Large intestine (tissue), 3 donors: ENCODE data around the gene GPR156. TPM values are rescaled to one million over a fixed set of nuclear protein-coding genes. Genes with fewer than 3 reads are reported as not detected.
A peak's percentile ranks its signal among the peaks of the same experiment; 100 is the strongest.

Source experiments
- DNase-seq, 2 donors: peaks; one replicate each; pipeline versions ENCODE4 v3.0.0 to v3.0.0-alpha.2; 2013
- H3K27ac ChIP-seq: one replicate; pipeline ENCODE4 v1.5.1; 2013; ENCODE audit warnings: low read length
- H3K27me3 ChIP-seq: 2 replicates; pipeline ENCODE4 v1.6.1; 2013; ENCODE audit warnings: low read length; ENCODE audit not compliant: control insufficient read depth, insufficient read depth
- H3K36me3 ChIP-seq: 2 replicates; pipeline ENCODE4 v1.6.1; 2013; ENCODE audit warnings: low read length; ENCODE audit not compliant: control insufficient read depth, insufficient read depth
- H3K4me1 ChIP-seq: one replicate; pipeline ENCODE4 v1.6.1; 2013; ENCODE audit warnings: low read length; ENCODE audit not compliant: control insufficient read depth, insufficient read depth
- H3K4me3 ChIP-seq: one replicate; pipeline ENCODE4 v1.5.1; 2013; ENCODE audit warnings: low read length
- H3K9me3 ChIP-seq: one replicate; pipeline ENCODE4 v1.6.1; 2013; ENCODE audit warnings: mild to moderate bottlenecking, low read depth, low read length, moderate library complexity; ENCODE audit not compliant: control insufficient read depth
- WGBS: methylation state at CpG from one replicate; pipeline ENCODE4 v1.1.5; 2013; ENCODE audit warnings: low lambda C conversion rate; ENCODE audit not compliant: insufficient coverage; 5-methylcytosine and 5-hydroxymethylcytosine counted together
- polyA plus RNA-seq: library from polyadenylated mRNA; unstranded; fragments of 120-200 nt; gene quantifications from one replicate; pipeline ENCODE4 v1.2.1, GENCODE V29; 2013

The GPR156 gene
- polyA plus RNA-seq, 1 donor, result 0.33 TPM

DNA sequence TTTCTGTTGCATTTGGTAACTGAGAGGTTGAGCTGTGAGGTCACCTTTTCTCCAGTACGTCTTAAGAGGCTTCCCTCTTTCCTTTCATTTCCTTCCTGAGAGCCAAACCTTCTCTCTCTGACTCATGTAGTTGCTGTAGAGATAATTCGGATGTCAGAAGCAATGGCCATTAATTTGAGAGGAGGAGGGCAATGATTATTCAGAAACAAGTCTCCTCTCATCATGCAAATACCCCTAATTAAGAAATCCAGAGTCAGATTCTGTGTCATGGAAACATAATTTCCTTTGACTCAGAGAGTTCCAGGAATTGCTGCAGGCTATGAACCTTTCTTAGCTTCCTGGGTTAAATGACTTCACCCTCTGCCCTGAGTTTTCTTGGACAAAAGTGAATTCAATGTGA is 131.7 kb downstream of the GPR156 start:
- H3K27ac ChIP-seq, result no peak overlapping the region
- H3K4me1 ChIP-seq, result peaks cover 11% of the 10 kb centered on the region
- H3K36me3 ChIP-seq, result no peaks in the 10 kb centered on the region
- H3K9me3 ChIP-seq, result peaks cover 11% of the 10 kb centered on the region
- no peaks in the 10 kb centered on the region for H3K27me3 ChIP-seq
- no peak overlapping the region for H3K4me3 ChIP-seq
- WGBS, result 63% methylated on average over 1 of the region's 2 CpGs
- DNase-seq, result no peak

DNA sequence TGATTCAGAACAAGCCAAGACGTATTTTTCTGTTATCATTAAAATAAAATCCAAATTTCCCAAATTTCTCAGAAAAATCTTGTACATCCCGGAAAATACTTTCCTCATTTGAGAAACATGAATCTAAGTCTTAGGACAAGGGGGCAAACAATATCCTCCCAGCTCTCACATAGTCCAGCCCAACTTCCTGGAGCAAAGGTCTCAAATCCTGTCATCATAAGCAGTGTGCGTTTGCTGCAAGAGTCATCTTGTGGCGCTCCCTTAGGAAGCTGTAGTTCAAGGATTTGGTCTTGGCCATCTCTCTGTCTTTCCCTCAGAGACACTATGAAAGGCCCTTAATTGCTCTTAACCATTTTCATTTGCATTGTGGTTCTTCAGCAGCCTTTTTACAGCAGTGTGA is 133.2 kb downstream of the GPR156 start:
- H3K4me3 ChIP-seq, result no peak overlapping the region

DNA sequence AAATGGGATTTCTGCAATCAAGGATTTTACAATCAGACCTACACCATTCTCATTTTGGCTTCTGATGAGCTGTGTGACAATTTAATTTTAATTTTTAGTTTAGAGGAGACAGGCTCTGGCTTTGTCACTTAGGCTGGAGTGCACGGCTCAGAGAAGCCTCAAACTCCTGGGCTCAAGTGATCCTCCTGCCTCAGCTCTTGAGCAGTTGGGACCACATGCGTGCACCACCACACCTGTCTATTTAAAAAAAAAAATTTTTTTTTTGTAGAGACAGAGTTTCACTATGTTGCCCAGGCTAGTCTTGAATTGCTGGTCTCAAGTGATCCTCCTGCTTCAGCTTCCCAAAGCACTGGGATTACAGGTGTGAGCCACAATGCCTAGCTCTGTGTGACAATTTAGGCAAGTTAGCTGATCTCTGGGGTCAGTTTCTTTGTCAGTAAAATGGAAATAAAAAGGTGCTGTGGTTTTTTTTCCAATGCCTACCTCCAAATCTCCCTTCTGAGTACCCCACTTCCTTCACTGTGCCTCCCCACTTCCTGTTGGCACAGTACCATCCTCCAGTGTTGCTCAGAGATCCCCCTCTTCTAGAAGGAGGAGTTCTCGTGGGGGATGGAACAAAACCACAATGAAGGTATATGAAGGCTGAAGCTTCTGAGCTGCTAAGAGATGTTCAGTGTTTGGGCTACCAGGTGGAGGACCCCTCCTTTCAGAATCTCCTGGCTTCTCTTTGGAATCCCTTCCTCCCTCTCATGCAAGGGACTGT is 136.7 kb downstream of the GPR156 start:
- WGBS, result no CpG with 5 or more reads among the region's 3 CpGs
- H3K27me3 ChIP-seq, result no peaks in the 10 kb centered on the region

More for the DNA sequence above, 133.2 kb downstream of the GPR156 start:
- peaks cover 25% of the 10 kb centered on the region for H3K4me1 ChIP-seq
- peak; percentile 79 to 91 for DNase-seq
- no peaks in the 10 kb centered on the region for H3K27me3 ChIP-seq
- no CpG with 5 or more reads among the region's 4 CpGs for WGBS
- H3K27ac ChIP-seq, result peak overlapping the region; percentile 34
- no peaks in the 10 kb centered on the region for H3K36me3 ChIP-seq
- H3K9me3 ChIP-seq, result peaks cover 11% of the 10 kb centered on the region

DNA sequence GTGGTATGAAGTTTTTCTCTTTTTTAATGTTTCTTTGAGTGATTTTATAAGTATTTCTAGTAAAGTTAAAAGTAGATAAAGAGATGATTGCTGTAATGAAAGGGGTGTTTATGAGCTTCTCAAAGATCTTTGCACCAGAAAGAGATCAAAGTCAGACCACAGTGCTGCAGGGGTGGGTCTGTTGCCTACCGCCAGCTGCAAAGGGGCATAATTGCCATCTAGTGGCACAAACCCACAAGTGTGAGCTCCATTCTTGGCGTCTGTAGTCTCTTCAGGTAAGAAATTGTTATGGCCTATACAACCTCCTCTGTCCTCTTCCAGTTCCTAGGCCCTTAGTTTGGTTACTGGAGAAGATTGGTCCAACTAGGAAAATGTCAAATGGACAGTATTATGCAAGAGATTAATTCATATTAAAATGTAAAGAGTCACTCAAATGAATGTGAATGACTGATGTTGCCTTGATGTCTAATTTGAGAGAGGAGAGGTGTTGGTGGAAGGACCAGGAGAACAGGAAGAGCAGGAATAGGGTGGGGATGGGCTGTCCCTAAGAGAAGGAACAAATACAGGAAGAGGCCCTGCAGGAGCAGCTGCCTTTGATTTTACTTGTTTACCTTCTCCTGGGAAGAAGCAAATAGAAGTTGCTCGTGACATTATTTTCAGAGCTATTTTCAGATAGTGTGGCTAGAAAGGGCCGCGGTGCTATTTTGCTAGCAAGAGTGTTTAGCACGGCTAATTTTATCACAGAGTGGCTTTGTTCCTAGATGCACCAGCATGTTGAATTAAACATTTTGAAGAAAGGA is 137.8 kb downstream of the GPR156 start:
- no peak overlapping the region for H3K4me3 ChIP-seq
- H3K4me1 ChIP-seq, result peaks cover 32% of the 10 kb centered on the region
- no peaks in the 10 kb centered on the region for H3K27me3 ChIP-seq
- WGBS, result no CpG with 5 or more reads among the region's 6 CpGs
- no peaks in the 10 kb centered on the region for H3K9me3 ChIP-seq
- peak overlapping the region; percentile 38 for H3K27ac ChIP-seq
- H3K36me3 ChIP-seq, result no peaks in the 10 kb centered on the region
- DNase-seq, result peak; percentile 37 to 75

More for the DNA sequence above, 136.7 kb downstream of the GPR156 start:
- H3K36me3 ChIP-seq, result no peaks in the 10 kb centered on the region
- no peak overlapping the region for H3K4me3 ChIP-seq
- peak overlapping the region; percentile 38 for H3K27ac ChIP-seq
- no peak for DNase-seq
- H3K4me1 ChIP-seq, result peaks cover 32% of the 10 kb centered on the region
- no peaks in the 10 kb centered on the region for H3K9me3 ChIP-seq

GRCh38 chr3:120145542-120146285 is 139.3 kb downstream of the GPR156 start:
- no peaks in the 10 kb centered on the region for H3K36me3 ChIP-seq
- no CpG with 5 or more reads among the region's 3 CpGs for WGBS
- H3K4me1 ChIP-seq, result peaks cover 22% of the 10 kb centered on the region
- no peaks in the 10 kb centered on the region for H3K27me3 ChIP-seq
- no peak overlapping the region for H3K27ac ChIP-seq
- no peak overlapping the region for H3K4me3 ChIP-seq
- H3K9me3 ChIP-seq, result no peaks in the 10 kb centered on the region
- peak in 1 of 2 donors; percentile 43 for DNase-seq

- DNase-seq, result no peak
- peaks cover 3% of the 10 kb centered on the region for H3K9me3 ChIP-seq
Measured at GRCh38 chr3:120144267-120144666, 140.8 kb downstream of the GPR156 start.

DNA sequence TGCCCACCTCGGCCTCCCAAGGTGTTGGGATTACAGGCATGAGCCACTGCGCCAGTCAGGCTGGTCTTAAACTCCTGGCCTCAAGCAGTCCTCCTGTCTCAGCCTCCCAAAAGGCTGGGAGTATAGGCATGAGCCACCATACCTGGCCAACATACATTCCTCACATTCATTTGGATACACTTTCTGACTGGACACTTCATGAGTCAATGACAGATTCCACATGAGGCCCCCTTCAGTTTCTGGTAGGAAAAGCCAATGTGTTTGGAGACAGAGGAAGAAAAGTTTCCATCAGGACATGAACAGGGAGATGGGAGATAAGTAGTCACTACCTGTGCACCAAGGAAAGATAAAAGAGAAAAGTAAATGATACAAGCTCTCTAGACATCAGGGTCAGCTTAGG is 141.3 kb downstream of the GPR156 start:
- H3K27ac ChIP-seq, result no peak overlapping the region
- DNase-seq, result no peak
- WGBS, result no CpG with 5 or more reads among the region's 2 CpGs
- no peaks in the 10 kb centered on the region for H3K36me3 ChIP-seq
- no peak overlapping the region for H3K4me3 ChIP-seq
- H3K27me3 ChIP-seq, result no peaks in the 10 kb centered on the region
- peaks cover 22% of the 10 kb centered on the region for H3K4me1 ChIP-seq
- peaks cover 3% of the 10 kb centered on the region for H3K9me3 ChIP-seq

More at GRCh38 chr3:120144267-120144666, 140.8 kb downstream of the GPR156 start:
- no peak overlapping the region for H3K4me3 ChIP-seq
- H3K27ac ChIP-seq, result no peak overlapping the region
- no CpG with 5 or more reads among the region's 4 CpGs for WGBS
- H3K27me3 ChIP-seq, result no peaks in the 10 kb centered on the region
- H3K4me1 ChIP-seq, result peaks cover 22% of the 10 kb centered on the region
- H3K36me3 ChIP-seq, result no peaks in the 10 kb centered on the region

DNA sequence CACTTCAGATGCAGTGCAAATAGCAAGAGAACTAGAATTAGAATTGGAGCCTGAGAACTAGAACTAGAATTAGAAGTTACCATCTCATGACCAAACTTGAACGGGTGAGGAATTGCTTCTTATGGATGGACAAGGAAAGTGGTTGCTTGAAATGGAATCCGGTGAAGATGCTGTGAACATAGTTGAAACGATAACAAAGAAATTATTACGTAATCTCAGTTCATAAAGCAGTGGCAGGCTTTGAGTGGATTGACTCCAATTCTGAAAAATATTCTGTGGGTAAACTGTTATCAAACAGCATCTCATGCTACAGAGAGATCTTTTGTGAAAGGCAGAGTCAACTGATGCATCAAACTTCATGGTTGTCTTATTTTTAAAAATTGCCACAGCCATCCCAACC is 142.8 kb downstream of the GPR156 start:
- Histone ChIP-seq H3K4me3 (no peak overlapping the region), H3K27ac (no peak overlapping the region), H3K9me3 (peaks cover 3% of the 10 kb centered on the region), H3K4me1 (peaks cover 10% of the 10 kb centered on the region), H3K36me3 (no peaks in the 10 kb centered on the region), H3K27me3 (no peaks in the 10 kb centered on the region)
- WGBS, result 83% methylated on average over 1 of the region's 4 CpGs
- no peak for DNase-seq

GRCh38 chr3:120140098-120140742 is 144.8 kb downstream of the GPR156 start:
- no CpG with 5 or more reads among the region's 52 CpGs for WGBS
- H3K27me3 ChIP-seq, result no peaks in the 10 kb centered on the region
- no peak overlapping the region for H3K27ac ChIP-seq
- H3K9me3 ChIP-seq, result peaks cover 3% of the 10 kb centered on the region
- no peak overlapping the region for H3K4me3 ChIP-seq
- no peaks in the 10 kb centered on the region for H3K36me3 ChIP-seq
- H3K4me1 ChIP-seq, result peaks cover 4% of the 10 kb centered on the region
- DNase-seq, result no peak

DNA sequence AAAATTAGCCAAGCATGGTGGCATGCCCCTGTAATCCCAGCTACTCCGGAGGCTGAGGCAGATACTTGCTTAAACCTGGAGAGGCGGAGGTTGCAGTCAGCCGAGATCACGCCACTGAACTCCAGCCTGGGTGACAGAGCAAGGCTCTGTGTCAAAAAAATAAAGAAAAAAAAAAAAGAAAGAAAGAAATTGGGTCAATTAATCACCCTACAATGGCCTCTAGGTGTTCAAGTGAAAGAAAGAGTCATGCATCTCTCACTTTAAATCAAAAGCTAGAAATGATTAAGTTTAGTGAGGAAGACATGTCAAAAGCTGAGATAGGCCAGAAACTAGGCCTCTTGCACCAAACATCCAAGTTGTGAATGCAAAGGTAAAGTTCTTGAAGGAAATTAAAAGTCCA is 145.9 kb downstream of the GPR156 start:
- 100% methylated on average over 1 of the region's 4 CpGs for WGBS
- Histone ChIP-seq H3K27me3 (no peaks in the 10 kb centered on the region), H3K4me1 (no peaks in the 10 kb centered on the region), H3K9me3 (peaks cover 3% of the 10 kb centered on the region), H3K4me3 (no peak overlapping the region), H3K27ac (no peak overlapping the region), H3K36me3 (no peaks in the 10 kb centered on the region)
- no peak for DNase-seq
